Measurements from ENCODE around the gene ADAMTS14.

- TF ChIP-seq CTCF (IDR thresholded peaks at IDR 0.05; ENCODE audit: low read depth, low read length, poor library complexity, severe bottlenecking) (no peak), EZH2phosphoT487 (IDR thresholded peaks at IDR 0.05; ENCODE audit: borderline replicate concordance, low read length) (no peak)
These were observed 3.8 kb upstream of the ADAMTS14 start for GRCh38 chr10:70668454-70668970.

All from DOHH2 (cell line).